22Rv1 (cell line): ENCODE data around the gene CCR1.
"Not testable (repeated sequence)": the region's sequence is repeated elsewhere in the genome, so short reads cannot be mapped to it uniquely, and the experiment has no call there.

ENCODE experiments used
- H3K27ac ChIP-seq: fragments of 450-650 bp; 2 replicates; pipeline ENCODE4 v1.5.1; 2017
- ZFX ChIP-seq: fragments of 450-650 bp; IDR thresholded peaks from 2 replicates; pipeline ENCODE4 v1.6.1; 2017; ENCODE audit warnings: antibody characterized with exemption, borderline replicate concordance
- TF ChIP-seq, protein P1 (sequence below): fragments of 450-650 bp; IDR thresholded peaks from 2 replicates; pipeline ENCODE4 v1.5.1; 2017; ENCODE audit warnings: mild to moderate bottlenecking

Gene CCR1

DNA sequence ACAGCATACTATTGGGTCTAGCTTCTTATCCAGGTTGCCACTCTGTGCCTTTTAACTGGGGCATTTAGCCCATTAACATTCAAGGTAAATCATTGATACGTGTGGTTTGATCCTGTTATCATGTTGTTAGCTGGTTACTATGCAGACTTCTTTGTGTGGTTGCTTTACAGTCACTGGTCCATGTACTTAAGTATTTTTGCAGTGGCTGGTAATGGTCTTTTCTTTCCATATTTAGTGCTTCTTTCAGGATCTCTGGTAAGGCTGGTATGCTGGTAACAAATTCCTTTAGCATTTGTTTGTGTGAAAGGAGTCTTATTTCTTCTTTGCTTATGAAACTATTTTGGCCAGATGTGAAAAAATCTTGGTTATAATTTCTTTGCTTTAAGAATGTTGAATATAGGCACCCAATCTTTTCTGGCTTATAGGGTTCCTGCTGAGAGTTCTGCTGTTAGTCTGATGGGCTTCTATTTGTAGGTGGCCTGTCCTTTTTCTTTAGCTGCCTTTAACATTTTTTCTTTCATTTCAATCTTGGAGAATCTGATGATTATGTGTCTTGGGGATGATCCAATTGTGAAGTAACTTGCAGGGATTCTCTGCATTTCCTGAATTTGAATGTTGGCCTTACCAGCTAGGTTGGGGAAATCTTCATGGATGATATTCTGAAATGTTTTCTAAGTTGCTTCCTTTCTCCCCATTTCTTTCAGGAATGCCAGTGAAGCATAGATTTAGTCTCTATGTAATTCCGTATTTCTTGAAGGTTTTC, 39.3 kb downstream of the CCR1 start:
- H3K27ac ChIP-seq = no peak overlapping the region
- TF ChIP-seq ZFX = no peak
- TF ChIP-seq, protein P1, sequence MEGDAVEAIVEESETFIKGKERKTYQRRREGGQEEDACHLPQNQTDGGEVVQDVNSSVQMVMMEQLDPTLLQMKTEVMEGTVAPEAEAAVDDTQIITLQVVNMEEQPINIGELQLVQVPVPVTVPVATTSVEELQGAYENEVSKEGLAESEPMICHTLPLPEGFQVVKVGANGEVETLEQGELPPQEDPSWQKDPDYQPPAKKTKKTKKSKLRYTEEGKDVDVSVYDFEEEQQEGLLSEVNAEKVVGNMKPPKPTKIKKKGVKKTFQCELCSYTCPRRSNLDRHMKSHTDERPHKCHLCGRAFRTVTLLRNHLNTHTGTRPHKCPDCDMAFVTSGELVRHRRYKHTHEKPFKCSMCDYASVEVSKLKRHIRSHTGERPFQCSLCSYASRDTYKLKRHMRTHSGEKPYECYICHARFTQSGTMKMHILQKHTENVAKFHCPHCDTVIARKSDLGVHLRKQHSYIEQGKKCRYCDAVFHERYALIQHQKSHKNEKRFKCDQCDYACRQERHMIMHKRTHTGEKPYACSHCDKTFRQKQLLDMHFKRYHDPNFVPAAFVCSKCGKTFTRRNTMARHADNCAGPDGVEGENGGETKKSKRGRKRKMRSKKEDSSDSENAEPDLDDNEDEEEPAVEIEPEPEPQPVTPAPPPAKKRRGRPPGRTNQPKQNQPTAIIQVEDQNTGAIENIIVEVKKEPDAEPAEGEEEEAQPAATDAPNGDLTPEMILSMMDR = no peak

DNA sequence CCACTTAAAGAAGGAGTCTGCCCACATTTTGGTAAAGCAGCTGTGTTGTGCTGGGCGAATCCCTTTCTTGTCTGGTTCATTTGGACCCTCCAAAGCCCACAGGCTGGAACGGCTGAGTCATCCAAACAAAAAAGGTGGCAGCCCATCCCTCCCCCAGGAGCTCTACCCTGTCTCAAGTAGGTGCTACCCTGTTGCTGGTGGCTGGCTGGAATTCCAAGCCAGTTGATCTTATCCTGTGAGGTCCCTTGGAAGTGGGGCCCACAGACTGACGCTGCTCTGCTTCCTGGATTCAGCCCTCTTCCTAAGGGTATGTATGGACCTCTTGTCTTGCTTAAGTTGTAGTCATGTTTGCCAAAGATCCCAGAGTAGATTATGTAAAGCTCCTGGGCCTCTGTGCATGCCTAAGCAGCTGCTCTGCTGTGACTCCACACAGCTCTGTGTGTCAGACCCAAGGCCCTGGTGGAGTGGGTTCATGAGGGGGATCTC, 44.5 kb downstream of the CCR1 start:
- TF ChIP-seq ZFX = no peak
- TF ChIP-seq, protein P1 = no peak
- no peak overlapping the region for H3K27ac ChIP-seq

DNA sequence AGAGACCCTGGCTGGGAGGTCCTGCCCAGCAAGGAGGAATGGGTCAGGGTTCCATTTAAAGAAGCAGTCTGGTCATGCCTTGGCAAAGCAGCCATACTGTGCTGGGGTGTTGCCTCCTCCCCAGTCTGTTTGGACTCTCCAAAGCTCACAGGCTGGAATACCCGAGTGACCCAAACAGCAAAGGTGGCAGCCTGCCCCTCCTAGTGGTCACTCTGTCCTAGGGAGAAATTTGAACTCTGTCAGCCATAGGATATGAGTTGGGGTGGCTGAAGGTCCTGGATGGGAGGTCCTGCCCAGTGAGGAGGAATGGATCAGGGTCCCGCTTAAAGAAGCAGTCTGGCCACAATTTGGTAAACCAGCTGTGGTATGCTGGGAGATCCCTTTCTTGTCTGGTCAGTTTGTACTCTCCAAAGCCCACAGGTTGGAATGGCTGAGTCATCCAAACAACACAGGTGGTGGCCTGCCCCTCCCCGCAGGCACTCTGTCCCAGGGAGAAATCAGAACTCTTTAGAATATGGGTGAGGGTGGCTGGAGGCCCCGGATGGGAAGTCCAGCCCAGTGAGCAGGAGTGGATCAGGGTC, 45.0 kb downstream of the CCR1 start:
- TF ChIP-seq ZFX = no peak
- TF ChIP-seq, protein P1 = no peak
- H3K27ac ChIP-seq = no peak overlapping the region

DNA sequence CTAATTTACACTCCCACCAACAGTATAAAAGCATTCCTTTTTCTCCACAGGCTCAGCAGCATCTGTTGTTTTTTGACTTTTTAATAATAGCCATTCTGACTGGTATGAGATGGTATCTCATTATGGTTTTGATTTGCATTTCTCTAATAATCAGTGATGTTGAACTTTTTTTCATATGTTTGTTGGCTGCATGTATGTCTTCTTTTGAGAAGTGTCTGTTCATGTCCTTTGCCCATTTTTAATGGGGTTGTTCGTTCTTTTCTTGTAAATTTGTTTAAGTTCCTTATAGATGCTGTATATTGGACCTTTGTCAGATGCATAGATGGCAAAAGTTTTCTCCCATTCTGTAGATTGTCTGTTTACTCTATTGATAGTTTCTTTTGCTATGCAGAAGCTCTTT, 50.4 kb downstream of the CCR1 start:
- not testable (repeated sequence) for H3K27ac ChIP-seq

DNA sequence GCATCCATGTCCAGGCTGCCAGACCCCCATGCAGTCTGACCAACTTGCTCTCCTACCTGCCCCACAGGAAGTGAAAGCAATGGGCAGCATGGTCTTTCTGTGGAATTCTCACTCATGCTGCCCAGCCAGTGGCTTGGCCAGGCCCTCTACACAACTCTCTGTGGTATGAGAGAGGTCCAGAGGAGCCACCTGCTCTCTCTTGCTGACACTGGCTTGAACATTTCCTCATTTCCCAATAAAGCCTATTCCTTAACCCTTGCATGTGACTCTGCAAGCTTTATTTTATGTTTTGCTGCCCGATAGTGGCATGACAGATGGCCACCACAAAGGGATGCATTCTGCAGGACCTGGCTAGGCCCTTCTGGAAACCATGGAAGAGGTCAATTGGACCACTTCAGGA, 53.8 kb downstream of the CCR1 start:
- TF ChIP-seq, protein P1 = no peak
- TF ChIP-seq ZFX = no peak
- no peak overlapping the region for H3K27ac ChIP-seq
